Vagina (tissue), 2 donors: Measurements from ENCODE around the gene LPXN.

Source experiments
- POLR2A ChIP-seq, 2 donors: fragments of 450-650 bp; IDR thresholded peaks; one replicate each; pipeline ENCODE4 v1.6.1; 2017; ENCODE audit warnings: antibody characterized with exemption in 2 of 2, mild to moderate bottlenecking in 2 of 2, moderate library complexity in 2 of 2
- POLR2AphosphoS5 ChIP-seq, 2 donors: sonication (generic); formaldehyde crosslinking; IDR thresholded peaks; one replicate each; pipeline ENCODE4 v1.9.0; 2017; ENCODE audit warnings: antibody characterized with exemption in 2 of 2, mild to moderate bottlenecking in 2 of 2, low read depth in 1 of 2; ENCODE audit not compliant: insufficient read depth in 1 of 2
- TF ChIP-seq, protein P1 (sequence below), 3 experiments: fragments of 450-650 bp in 2 of 3; fragments of 200-600 bp in 1 of 3; sonication (generic) in 1 of 3; IDR thresholded peaks; one replicate each; pipeline ENCODE4 v1.5.1; 2017 to 2019; ENCODE audit warnings: antibody characterized with exemption in 3 of 3, mild to moderate bottlenecking in 2 of 3, moderate library complexity in 2 of 3

DNA sequence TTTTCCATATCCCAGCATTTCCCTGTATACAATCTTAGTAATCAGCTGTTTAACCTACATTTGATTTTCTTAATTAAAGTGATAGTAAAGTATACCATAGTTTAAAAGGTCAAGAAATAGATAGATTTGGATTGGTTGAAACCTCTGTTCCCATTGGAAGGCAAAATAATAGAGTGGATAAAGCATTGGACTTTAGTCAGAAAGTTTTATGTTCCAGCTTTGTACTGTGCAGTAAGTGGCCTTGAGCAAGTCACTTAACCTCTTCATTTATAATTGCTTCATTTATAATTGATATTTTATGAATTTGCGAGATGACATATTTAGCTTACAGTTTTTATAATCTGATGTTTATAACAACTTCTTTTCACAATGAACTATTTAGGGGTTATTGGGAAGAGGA lies 6.8 kb upstream of the LPXN start:
- TF ChIP-seq, protein P1, sequence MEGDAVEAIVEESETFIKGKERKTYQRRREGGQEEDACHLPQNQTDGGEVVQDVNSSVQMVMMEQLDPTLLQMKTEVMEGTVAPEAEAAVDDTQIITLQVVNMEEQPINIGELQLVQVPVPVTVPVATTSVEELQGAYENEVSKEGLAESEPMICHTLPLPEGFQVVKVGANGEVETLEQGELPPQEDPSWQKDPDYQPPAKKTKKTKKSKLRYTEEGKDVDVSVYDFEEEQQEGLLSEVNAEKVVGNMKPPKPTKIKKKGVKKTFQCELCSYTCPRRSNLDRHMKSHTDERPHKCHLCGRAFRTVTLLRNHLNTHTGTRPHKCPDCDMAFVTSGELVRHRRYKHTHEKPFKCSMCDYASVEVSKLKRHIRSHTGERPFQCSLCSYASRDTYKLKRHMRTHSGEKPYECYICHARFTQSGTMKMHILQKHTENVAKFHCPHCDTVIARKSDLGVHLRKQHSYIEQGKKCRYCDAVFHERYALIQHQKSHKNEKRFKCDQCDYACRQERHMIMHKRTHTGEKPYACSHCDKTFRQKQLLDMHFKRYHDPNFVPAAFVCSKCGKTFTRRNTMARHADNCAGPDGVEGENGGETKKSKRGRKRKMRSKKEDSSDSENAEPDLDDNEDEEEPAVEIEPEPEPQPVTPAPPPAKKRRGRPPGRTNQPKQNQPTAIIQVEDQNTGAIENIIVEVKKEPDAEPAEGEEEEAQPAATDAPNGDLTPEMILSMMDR (IDR thresholded peaks at IDR 0.05), result no peak
- TF ChIP-seq POLR2A (IDR thresholded peaks at IDR 0.05), result no peak
- no peak for TF ChIP-seq POLR2AphosphoS5 (IDR thresholded peaks at IDR 0.05; ENCODE audit: insufficient read depth in 1 of 2, low read depth in 1 of 2)
